HK-2 (cell line): ENCODE measurements around the gene IL1A.
"Not testable (repeated sequence)": the region's sequence is repeated elsewhere in the genome, so short reads cannot be mapped to it uniquely, and the experiment has no call there.

ENCODE experiments used
- DNase-seq: peaks from one replicate; pipeline ENCODE4 v3.0.0-alpha.2; 2018; ENCODE audit not compliant: unreplicated experiment

IL1A gene

GRCh38 chr2:112784199-112785189, at the start of gene IL1A:
IL1A (minus strand) TSS chr2:112784493; CDS start chr2:112783770, 723 bp downstream.
- DNase-seq = no peak

- DNase-seq = no peak
Measured at GRCh38 chr2:112833976-112834375, 49.7 kb upstream of the IL1A start.

- not testable (repeated sequence) for DNase-seq
Measured at GRCh38 chr2:112833639-112833931, 49.3 kb upstream of the IL1A start.

DNA sequence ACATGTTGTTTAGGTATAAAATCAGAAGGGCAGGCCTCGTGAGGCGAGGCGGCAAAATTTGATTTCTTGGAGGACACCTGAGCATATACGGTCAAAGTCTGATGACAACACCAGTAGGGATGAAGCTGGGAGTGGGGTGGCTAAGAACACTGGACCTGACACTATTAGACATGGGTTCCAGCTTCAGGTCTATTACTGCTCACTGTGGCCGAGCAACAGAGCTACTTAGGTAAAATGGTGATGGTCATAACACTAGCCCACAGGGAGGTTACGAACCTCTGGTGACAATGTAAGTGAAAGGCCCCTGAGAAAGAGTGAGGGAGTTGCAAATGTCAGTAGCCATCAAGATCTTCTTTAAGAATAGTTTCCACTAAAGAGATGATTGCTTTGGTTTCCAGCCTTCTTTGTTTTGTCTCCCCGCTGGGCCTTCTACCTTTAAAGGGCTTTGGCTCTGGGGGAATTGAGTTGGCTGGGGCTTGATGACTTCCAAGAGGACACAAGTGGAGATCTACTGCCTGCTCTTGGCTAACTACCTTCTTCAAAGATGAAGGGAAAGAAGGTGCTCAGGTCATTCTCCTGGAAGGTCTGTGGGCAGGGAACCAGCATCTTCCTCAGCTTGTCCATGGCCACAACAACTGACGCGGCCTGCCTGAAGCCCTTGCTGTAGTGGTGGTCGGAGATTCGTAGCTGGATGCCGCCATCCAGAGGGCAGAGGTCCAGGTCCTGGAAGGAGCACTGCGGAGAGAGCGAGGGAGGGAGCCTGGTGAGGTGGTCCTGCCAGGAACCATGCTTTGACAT, 48.7 kb upstream of the IL1A start:
- DNase-seq = no peak

GRCh38 chr2:112831946-112832840, 47.9 kb upstream of the IL1A start:
- DNase-seq = no peak

DNA sequence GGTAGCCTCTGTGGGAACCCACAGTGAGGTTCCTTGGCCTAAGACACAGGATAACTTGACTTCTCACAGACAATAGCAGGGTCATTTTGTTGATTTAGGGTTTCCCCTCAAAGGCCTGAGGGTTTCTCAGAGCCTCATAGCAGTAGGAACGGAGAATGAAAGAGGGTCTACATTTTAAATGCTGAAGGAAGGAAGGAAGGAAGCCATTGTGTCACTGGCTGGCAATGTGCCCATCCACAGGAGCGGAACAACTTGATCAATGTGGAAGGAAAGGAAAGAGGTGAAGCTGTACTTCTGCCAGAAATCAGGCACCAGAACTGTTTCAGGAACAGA, 47.2 kb upstream of the IL1A start:
- DNase-seq = no peak

- DNase-seq = no peak
Measured at GRCh38 chr2:112830682-112831512, 46.6 kb upstream of the IL1A start.

GRCh38 chr2:112829961-112830681, 45.8 kb upstream of the IL1A start:
- no peak for DNase-seq

DNA sequence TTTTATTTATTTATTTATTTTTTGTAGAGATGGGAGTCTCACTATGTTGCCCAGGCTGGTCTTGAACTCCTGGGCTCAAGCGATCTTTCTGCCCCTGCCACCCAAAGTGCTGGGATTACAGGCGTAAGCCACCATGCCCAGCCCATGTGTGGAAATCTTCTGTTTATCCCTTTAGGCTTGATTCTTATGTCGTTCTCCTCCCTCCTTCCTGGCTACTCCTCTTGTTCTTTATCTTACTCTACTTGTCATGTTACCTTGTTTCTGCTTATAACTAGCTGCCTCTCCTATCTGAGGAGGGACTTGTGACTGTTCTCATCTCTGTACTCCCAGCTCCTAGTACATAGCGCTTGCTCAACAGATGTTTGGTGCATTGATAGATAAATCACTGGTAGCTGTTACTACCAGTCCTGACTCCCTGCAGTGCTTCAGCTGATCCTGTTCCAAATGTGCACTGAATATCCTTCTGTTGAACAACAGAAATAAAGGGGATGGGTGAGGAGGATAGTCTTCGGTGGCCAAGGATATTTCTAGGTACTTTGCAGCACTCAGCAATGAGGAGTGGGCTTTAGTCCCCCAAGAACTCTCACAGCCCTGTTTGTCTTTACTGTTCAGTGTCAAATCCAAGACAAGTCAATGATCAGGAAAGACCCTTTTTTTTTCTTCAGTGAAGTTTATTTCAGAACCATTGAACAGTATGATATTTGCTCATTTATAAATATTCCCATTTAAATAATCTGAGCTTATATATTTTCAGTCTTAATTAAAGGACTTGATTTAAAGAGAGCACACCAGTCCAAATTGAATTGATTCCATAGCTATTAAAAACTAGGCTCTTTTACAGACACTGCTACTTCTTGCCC, 45.0 kb upstream of the IL1A start:
- no peak for DNase-seq

- no peak for DNase-seq
Measured at GRCh38 chr2:112828251-112828691, 44.0 kb upstream of the IL1A start.

DNA sequence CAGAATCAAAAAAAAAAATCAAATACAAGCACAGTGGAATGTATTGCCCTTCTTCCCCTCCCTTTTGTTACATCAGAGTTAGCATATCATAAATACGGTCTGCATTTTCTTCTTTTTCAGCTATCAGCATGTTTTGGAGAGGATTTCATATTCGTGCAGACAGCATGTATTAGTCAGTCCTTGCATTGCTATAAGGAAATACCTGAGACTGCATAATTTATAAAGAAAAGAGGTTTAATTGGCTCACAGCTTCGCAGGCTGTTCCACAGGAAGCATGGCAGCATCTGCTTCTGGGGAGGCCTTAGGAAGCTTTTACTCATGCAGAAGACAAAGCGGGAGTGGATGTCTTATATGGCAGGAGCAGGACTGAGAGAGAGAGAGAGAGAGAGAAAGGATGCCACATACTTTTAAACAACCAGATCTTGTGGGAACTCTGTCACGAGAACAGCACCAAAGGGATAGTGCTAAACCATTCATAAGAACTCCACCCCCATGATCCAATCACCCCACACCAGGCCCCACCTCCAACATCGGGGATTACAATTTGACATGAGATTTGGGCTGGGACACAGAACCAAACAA, 43.4 kb upstream of the IL1A start:
- no peak for DNase-seq

GRCh38 chr2:112827009-112827408, 42.7 kb upstream of the IL1A start:
- no peak for DNase-seq

- DNase-seq = no peak
Measured at GRCh38 chr2:112825706-112826105, 41.4 kb upstream of the IL1A start.

DNA sequence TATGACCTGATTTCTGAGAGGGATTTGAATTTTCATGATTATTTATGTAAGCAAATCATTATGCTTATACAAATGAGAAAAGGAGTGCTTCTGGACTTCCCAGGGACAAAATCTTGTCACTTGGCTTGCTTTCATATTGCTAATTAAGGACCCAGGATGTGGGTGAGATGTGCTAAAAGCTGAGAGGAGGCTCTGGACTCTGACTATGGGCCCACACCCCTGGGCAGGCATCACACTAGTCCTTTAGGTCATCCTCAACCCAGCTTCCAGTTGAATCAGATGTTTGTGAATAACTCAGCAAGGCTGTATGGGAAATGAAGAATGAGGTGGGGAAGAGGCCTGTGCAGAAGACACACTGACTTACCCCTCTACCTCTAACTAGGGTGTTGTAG, 40.4 kb upstream of the IL1A start:
- no peak for DNase-seq

DNA sequence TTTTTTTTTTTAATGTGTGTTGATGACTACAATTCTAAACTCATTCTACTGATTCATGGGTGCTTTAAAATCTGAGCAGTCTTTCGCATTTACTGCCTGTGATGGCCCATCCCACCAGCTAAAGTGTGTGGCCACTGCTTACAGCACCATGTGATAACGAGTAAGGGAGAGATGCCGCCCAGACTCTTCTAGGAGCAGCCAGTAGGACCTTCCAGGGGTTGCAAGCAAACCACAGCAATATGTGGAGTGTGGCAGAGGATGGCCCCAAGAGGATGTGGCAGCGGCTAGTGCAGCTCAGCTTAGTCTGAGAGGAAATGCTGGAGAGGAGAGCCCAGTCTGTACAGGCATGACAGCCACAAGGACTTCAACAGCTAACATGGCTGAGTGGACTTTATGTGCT, 37.4 kb upstream of the IL1A start:
- no peak for DNase-seq

DNA sequence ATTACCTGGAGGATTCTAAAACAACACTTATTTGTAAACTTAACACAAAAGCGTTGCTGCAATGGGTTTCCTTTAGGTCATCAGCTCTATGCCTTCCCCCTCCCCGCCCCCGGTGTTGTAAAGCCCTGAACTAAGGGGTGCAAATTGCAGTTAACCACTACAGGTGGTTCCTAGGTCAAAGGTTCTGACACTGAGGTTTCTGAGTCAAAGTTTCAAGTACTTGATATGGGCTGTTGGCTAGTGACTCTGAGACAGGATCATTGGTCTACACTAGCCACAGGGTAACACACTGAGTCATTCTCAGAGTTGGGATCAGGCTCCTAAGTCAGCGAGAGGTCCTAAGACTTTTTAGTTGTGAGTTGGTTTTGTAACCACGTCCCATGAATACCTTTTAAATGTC, 36.8 kb upstream of the IL1A start:
- no peak for DNase-seq

GRCh38 chr2:112820343-112820742, 36.0 kb upstream of the IL1A start:
- no peak for DNase-seq

- DNase-seq = no peak
Measured at GRCh38 chr2:112819081-112819480, 34.8 kb upstream of the IL1A start.
